ENCODE measurements around the gene FAR1.
"Not testable (repeated sequence)": the region's sequence is repeated elsewhere in the genome, so short reads cannot be mapped to it uniquely, and the experiment has no call there.

Gene FAR1

GRCh38 chr11:13668102-13668956, at the start of gene FAR1:
Gene FAR1 (plus strand): TSS chr11:13668668. CDS start chr11:13694766, 26,098 bp downstream.
- peak; percentile 99 for DNase-seq

GRCh38 chr11:13620063-13620462, 48.4 kb upstream of the FAR1 start:
- DNase-seq = no peak

GRCh38 chr11:13626818-13627217, 41.6 kb upstream of the FAR1 start:
- not testable (repeated sequence) for DNase-seq

GRCh38 chr11:13628634-13629033, 39.8 kb upstream of the FAR1 start:
- not testable (repeated sequence) for DNase-seq

GRCh38 chr11:13629779-13630178, 38.7 kb upstream of the FAR1 start:
- no peak for DNase-seq

- no peak for DNase-seq
Observed at GRCh38 chr11:13635290-13635689, 33.2 kb upstream of the FAR1 start.

- no peak for DNase-seq
Observed at GRCh38 chr11:13635804-13636203, 32.7 kb upstream of the FAR1 start.

- no peak for DNase-seq
Observed at GRCh38 chr11:13637125-13638069, 31.1 kb upstream of the FAR1 start.

GRCh38 chr11:13638422-13638821, 30.0 kb upstream of the FAR1 start:
- DNase-seq = no peak

GRCh38 chr11:13644997-13645687, 23.3 kb upstream of the FAR1 start:
- DNase-seq = no peak

GRCh38 chr11:13647391-13647790, 21.1 kb upstream of the FAR1 start:
- no peak for DNase-seq

GRCh38 chr11:13649619-13650018, 18.8 kb upstream of the FAR1 start:
- no peak for DNase-seq

GRCh38 chr11:13651515-13651914, 17.0 kb upstream of the FAR1 start:
- DNase-seq = not testable (repeated sequence)

GRCh38 chr11:13661074-13661623, 7.3 kb upstream of the FAR1 start:
- DNase-seq = no peak

- DNase-seq = no peak
Observed at GRCh38 chr11:13663631-13664071, 4.8 kb upstream of the FAR1 start.

GRCh38 chr11:13664351-13664750, 4.1 kb upstream of the FAR1 start:
- DNase-seq = no peak

- DNase-seq = no peak
Observed at GRCh38 chr11:13666708-13667107, 1.8 kb upstream of the FAR1 start.

- no peak for DNase-seq
Observed at GRCh38 chr11:13667245-13667644, 1.2 kb upstream of the FAR1 start.

GRCh38 chr11:13667795-13668101, 720 bp upstream of the FAR1 start:
- no peak for DNase-seq

- DNase-seq = peak; percentile 72
Observed at GRCh38 chr11:13668957-13669521, 571 bp downstream of the FAR1 start.

- no peak for DNase-seq
Observed at GRCh38 chr11:13669544-13670488, 1.3 kb downstream of the FAR1 start.

Measured in left hindlimb (tissue), 1 donor.